ENCODE results near the gene FAF1. TPM values are rescaled to one million over a fixed set of nuclear protein-coding genes. Genes with fewer than 3 reads are reported as not detected.

Gene FAF1
- total RNA-seq, 4 donors from 2014 or later: 25.1 to 74.6 (median 37.2) TPM

GRCh38 chr1:50542362-50542761, 417.7 kb downstream of the FAF1 start:
- intact Hi-C loops (cut with DNase I; ENCODE audit: low total_unique reads): no loop called here

GRCh38 chr1:50538476-50538875, 421.6 kb downstream of the FAF1 start:
- Histone ChIP-seq H3K36me3 (peaks cover 0 to 11% (median 0%) of the 10 kb centered on the region in 4 donors), H3K4me3 (no peak overlapping the region), H3K27me3 (no peaks in the 10 kb centered on the region), H3K4me1 (no peaks in the 10 kb centered on the region), H3K9me3 (no peaks in the 10 kb centered on the region), H3K27ac (no peak overlapping the region)
- in situ Hi-C loops (cut with MboI; ENCODE audit: low pct_ligation_motif_present in 1 of 4, low pct_unique_long_range_greater_than_20kb in 1 of 4, low sequenced_read_pairs in 3 of 4): no loop called here
- TF ChIP-seq POLR2AphosphoS5 (IDR thresholded peaks at IDR 0.05): no peak
- TF ChIP-seq, protein P1, sequence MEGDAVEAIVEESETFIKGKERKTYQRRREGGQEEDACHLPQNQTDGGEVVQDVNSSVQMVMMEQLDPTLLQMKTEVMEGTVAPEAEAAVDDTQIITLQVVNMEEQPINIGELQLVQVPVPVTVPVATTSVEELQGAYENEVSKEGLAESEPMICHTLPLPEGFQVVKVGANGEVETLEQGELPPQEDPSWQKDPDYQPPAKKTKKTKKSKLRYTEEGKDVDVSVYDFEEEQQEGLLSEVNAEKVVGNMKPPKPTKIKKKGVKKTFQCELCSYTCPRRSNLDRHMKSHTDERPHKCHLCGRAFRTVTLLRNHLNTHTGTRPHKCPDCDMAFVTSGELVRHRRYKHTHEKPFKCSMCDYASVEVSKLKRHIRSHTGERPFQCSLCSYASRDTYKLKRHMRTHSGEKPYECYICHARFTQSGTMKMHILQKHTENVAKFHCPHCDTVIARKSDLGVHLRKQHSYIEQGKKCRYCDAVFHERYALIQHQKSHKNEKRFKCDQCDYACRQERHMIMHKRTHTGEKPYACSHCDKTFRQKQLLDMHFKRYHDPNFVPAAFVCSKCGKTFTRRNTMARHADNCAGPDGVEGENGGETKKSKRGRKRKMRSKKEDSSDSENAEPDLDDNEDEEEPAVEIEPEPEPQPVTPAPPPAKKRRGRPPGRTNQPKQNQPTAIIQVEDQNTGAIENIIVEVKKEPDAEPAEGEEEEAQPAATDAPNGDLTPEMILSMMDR (IDR thresholded peaks at IDR 0.05): no peak
- TF ChIP-seq EP300 (IDR thresholded peaks at IDR 0.05; ENCODE audit: low read depth): no peak
- WGBS, 2 donors (ENCODE audit: low coverage in 1 of 2): 45 to 67% methylated on average over 1 of the region's 1 CpG
- DNase-seq: no peak
- intact Hi-C loops (cut with DNase I; ENCODE audit: low total_unique reads): no loop called here

More at GRCh38 chr1:50542362-50542761, 417.7 kb downstream of the FAF1 start:
- DNase-seq: no peak
- Histone ChIP-seq H3K4me1 (no peaks in the 10 kb centered on the region), H3K36me3 (no peaks in the 10 kb centered on the region), H3K27ac (no peak overlapping the region), H3K9me3 (no peaks in the 10 kb centered on the region), H3K4me3 (no peak overlapping the region), H3K27me3 (no peaks in the 10 kb centered on the region)
- TF ChIP-seq EP300 (IDR thresholded peaks at IDR 0.05; ENCODE audit: low read depth) (no peak), POLR2A (IDR thresholded peaks at IDR 0.05) (no peak), POLR2AphosphoS5 (IDR thresholded peaks at IDR 0.05) (no peak)
- TF ChIP-seq, protein P1 (IDR thresholded peaks at IDR 0.05): no peak
- in situ Hi-C loops (cut with MboI; ENCODE audit: low pct_ligation_motif_present in 1 of 4, low pct_unique_long_range_greater_than_20kb in 1 of 4, low sequenced_read_pairs in 3 of 4): no loop called here

GRCh38 chr1:50531601-50532000, 428.5 kb downstream of the FAF1 start:
- no peak overlapping the region for H3K27ac ChIP-seq
- no peaks in the 10 kb centered on the region for H3K4me1 ChIP-seq
- 76 to 85% methylated on average over 1 of the region's 1 CpG for WGBS, 2 donors (ENCODE audit: low coverage in 1 of 2)
- TF ChIP-seq EP300 (IDR thresholded peaks at IDR 0.05; ENCODE audit: low read depth) (no peak), POLR2A (IDR thresholded peaks at IDR 0.05) (no peak)
- TF ChIP-seq, protein P1 (IDR thresholded peaks at IDR 0.05): no peak
- in situ Hi-C loops (cut with MboI; ENCODE audit: low pct_ligation_motif_present in 1 of 4, low pct_unique_long_range_greater_than_20kb in 1 of 4, low sequenced_read_pairs in 3 of 4): no loop called here
- peaks cover 0 to 11% (median 0%) of the 10 kb centered on the region in 4 donors for H3K36me3 ChIP-seq
- intact Hi-C loops (cut with DNase I; ENCODE audit: low total_unique reads): no loop called here
- H3K4me3 ChIP-seq: no peak overlapping the region
- no peaks in the 10 kb centered on the region for H3K9me3 ChIP-seq
- no peak for DNase-seq
- H3K27me3 ChIP-seq: no peaks in the 10 kb centered on the region

DNA sequence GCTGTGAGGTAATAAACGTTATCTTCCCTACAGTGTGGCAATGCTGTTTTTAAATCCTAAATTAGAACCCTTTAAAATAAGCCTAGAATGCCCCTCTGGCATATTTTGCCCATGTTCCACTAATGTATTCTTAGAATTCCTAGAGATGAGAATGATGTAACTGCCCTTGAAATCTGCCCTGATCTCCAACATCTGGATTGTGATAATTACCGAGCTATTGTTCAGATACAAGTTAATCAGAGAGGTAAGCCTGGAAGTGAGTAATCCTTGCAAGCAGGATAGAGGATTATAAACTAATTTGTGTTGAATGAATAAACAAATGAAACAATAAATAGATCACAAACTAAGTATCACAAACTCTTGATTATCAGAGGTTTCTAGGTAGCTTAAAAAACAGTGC, 429.0 kb downstream of the FAF1 start:
- Histone ChIP-seq H3K9me3 (no peaks in the 10 kb centered on the region), H3K4me1 (no peaks in the 10 kb centered on the region), H3K36me3 (peaks cover 0 to 11% (median 0%) of the 10 kb centered on the region in 4 donors), H3K4me3 (no peak overlapping the region), H3K27me3 (no peaks in the 10 kb centered on the region), H3K27ac (no peak overlapping the region)
- intact Hi-C loops (cut with DNase I; ENCODE audit: low total_unique reads) (no loop called here), in situ Hi-C loops (cut with MboI; ENCODE audit: low pct_ligation_motif_present in 1 of 4, low pct_unique_long_range_greater_than_20kb in 1 of 4, low sequenced_read_pairs in 3 of 4) (no loop called here)
- DNase-seq: no peak
- TF ChIP-seq, protein P1 (IDR thresholded peaks at IDR 0.05): no peak
- TF ChIP-seq POLR2AphosphoS5 (IDR thresholded peaks at IDR 0.05): no peak
- no peak for TF ChIP-seq POLR2A (IDR thresholded peaks at IDR 0.05)
- TF ChIP-seq EP300 (IDR thresholded peaks at IDR 0.05; ENCODE audit: low read depth): no peak
- WGBS, 2 donors (ENCODE audit: low coverage in 1 of 2): 79 to 82% methylated on average over 2 of the region's 2 CpGs

Data from transverse colon (tissue), 4 donors.